HCT116 (cell line): Measurements from ENCODE around the gene SPAG8. TPM values are rescaled to one million over a fixed set of nuclear protein-coding genes. Genes with fewer than 3 reads are reported as not detected.

Experiments used
- ATAC-seq: fragments of 200-7000 bp; cut with Tn5 transposase; 2 replicates; pipeline ENCODE4 v1.9.1; 2020; ENCODE audit warnings: mild to moderate bottlenecking, moderate library complexity
- BruUV-seq: library from RNA; stranded (reverse); fragments of 400-500 nt; replicated peaks from 2 replicates; lab custom pipeline; 2021; lab: Mats Ljungman, UMichigan
- CTCF ChIA-PET: fragments of 300-600 bp; sonication (Branson Sonifier 250); formaldehyde crosslinking; loops from one replicate; lab custom pipeline; 2021; ENCODE audit warnings: antibody characterized with exemption; lab: Charles Lee
- POLR2A ChIA-PET: fragments of 300-600, 350-600 bp; sonication (Branson Sonifier 250); formaldehyde crosslinking; loops from one replicate; lab custom pipeline; 2021; ENCODE audit warnings: antibody characterized with exemption; lab: Charles Lee
- RAD21 ChIA-PET, 2 experiments: fragments of 300-600 bp; sonication (Branson Sonifier 250); formaldehyde crosslinking; loops; one replicate each; lab custom pipeline; 2023; ENCODE audit warnings: low total read pairs in 2 of 2; ENCODE audit not compliant: uncharacterized antibody in 2 of 2, unreplicated experiment in 2 of 2, low non-redundant PET in 1 of 2; lab: Charles Lee
- DNase-seq: peaks from one replicate; pipeline ENCODE4 v3.0.0-alpha.2; 2010; ENCODE audit warnings: low read depth, low spot score
- H2AFZ ChIP-seq: fragments of 200-600 bp; shearing (Covaris generic), sonication (generic); 2 replicates; pipeline ENCODE4 v1.6.1; 2017; ENCODE audit warnings: low read depth, mixed run types, mixed read lengths, antibody characterized with exemption, low read length; ENCODE audit not compliant: poor library complexity, severe bottlenecking
- H3K27ac ChIP-seq: 2 replicates; pipeline ENCODE4 v1.5.1; 2012; ENCODE audit warnings: low read depth, low read length
- H3K27me3 ChIP-seq: fragments of 200-600 bp; sonication (generic); 2 replicates; pipeline ENCODE4 v1.6.1; 2016; ENCODE audit warnings: mixed run types, low read length, mixed read lengths; ENCODE audit not compliant: insufficient read depth
- H3K36me3 ChIP-seq, 2 experiments: fragments of 200-500 bp in 1 of 2; fragments of 200-600 bp in 1 of 2; sonication (Bioruptor generic) in 1 of 2; sonication (generic) in 1 of 2; 2 replicates each; pipeline versions ENCODE4 v1.5.1 to v1.6.1; 2014 to 2016; ENCODE audit warnings: low read length in 2 of 2, inconsistent platforms in 1 of 2, mixed read lengths in 1 of 2, mixed run types in 1 of 2; ENCODE audit not compliant: insufficient read depth in 2 of 2, control insufficient read depth in 1 of 2
- H3K4me1 ChIP-seq, 2 experiments: fragments of 200-600 bp in 1 of 2; sonication (generic) in 1 of 2; 2 replicates each; pipeline versions ENCODE4 v1.5.1 to v1.6.1; 2012 to 2017; ENCODE audit warnings: low read length in 2 of 2, inconsistent platforms in 1 of 2, mild to moderate bottlenecking in 1 of 2, mixed read lengths in 1 of 2, mixed run types in 1 of 2, moderate library complexity in 1 of 2; ENCODE audit not compliant: insufficient read depth in 2 of 2, control insufficient read depth in 1 of 2
- H3K4me2 ChIP-seq: fragments of 200-600 bp; sonication (generic); 2 replicates; pipeline ENCODE4 v1.6.1; 2017; ENCODE audit warnings: mixed run types, low read length, mixed read lengths
- H3K4me3 ChIP-seq, 2 experiments: fragments of 200-600 bp in 1 of 2; sonication (generic) in 1 of 2; replicated peaks in 1 of 2; 2 replicates each; pipeline ENCODE4 v1.5.1; 2011 to 2016; ENCODE audit warnings: low read length in 2 of 2, control low read depth in 1 of 2, low read depth in 1 of 2, mild to moderate bottlenecking in 1 of 2, mixed read lengths in 1 of 2, mixed run types in 1 of 2
- H3K79me2 ChIP-seq: fragments of 200-600 bp; sonication (generic); 2 replicates; pipeline ENCODE4 v1.6.1; 2017; ENCODE audit warnings: mild to moderate bottlenecking, mixed run types, low read length, moderate library complexity, mixed read lengths; ENCODE audit not compliant: insufficient read depth
- H3K9ac ChIP-seq: fragments of 200-600 bp; sonication (generic); 2 replicates; pipeline ENCODE4 v1.6.1; 2016; ENCODE audit warnings: low read length, mixed read lengths
- H3K9me2 ChIP-seq: fragments of 200-600 bp; sonication (generic), shearing (Covaris generic); 2 replicates; pipeline ENCODE4 v1.6.1; 2017; ENCODE audit warnings: mixed run types, mild to moderate bottlenecking, moderate library complexity; ENCODE audit not compliant: insufficient read depth
- H3K9me3 ChIP-seq, 2 experiments: fragments of 200-500 bp in 1 of 2; fragments of 200-600 bp in 1 of 2; sonication (Bioruptor generic) in 1 of 2; sonication (generic) in 1 of 2; 2 replicates each; pipeline ENCODE4 v1.6.1; 2014 to 2017; ENCODE audit warnings: low read length in 2 of 2, mixed read lengths in 2 of 2, inconsistent platforms in 1 of 2, low read depth in 1 of 2, mild to moderate bottlenecking in 1 of 2, mixed run types in 1 of 2, moderate library complexity in 1 of 2; ENCODE audit not compliant: control insufficient read depth in 1 of 2, insufficient read depth in 1 of 2
- H4K20me1 ChIP-seq: fragments of 200-600 bp; sonication (generic), shearing (Covaris generic); 2 replicates; pipeline ENCODE4 v1.6.1; 2017; ENCODE audit warnings: mixed run types, mild to moderate bottlenecking, moderate library complexity; ENCODE audit not compliant: insufficient read depth
- CBX3 ChIP-seq: IDR thresholded peaks from 2 replicates; pipeline ENCODE4 v1.6.1; 2012; ENCODE audit warnings: low read depth
- ELF1 ChIP-seq: IDR thresholded peaks from 2 replicates; pipeline ENCODE4 v1.6.1; 2012; ENCODE audit warnings: low read depth, borderline replicate concordance
- EZH2 ChIP-seq: fragments of 200-600 bp; sonication (generic); IDR thresholded peaks from 2 replicates; pipeline ENCODE4 v1.6.1; 2017; ENCODE audit warnings: antibody characterized with exemption, mixed run types
- FOSL1 ChIP-seq: IDR thresholded peaks from 2 replicates; pipeline ENCODE4 v1.6.1; 2012; ENCODE audit warnings: low read depth
- POLR2A ChIP-seq: IDR thresholded peaks from 2 replicates; pipeline ENCODE4 v1.7.0; 2011; ENCODE audit warnings: borderline replicate concordance; ENCODE audit not compliant: insufficient read depth, insufficient read length; ENCODE audit errors: extremely low read depth
- RAD21 ChIP-seq: IDR thresholded peaks from 2 replicates; pipeline ENCODE4 v1.6.1; 2012; ENCODE audit warnings: low read depth, mild to moderate bottlenecking
- SP1 ChIP-seq: IDR thresholded peaks from 2 replicates; pipeline ENCODE4 v1.6.1; 2012; ENCODE audit warnings: low read depth
- SRF ChIP-seq: IDR thresholded peaks from 2 replicates; pipeline ENCODE4 v1.6.1; 2012; ENCODE audit warnings: low read depth
- TCF7L2 ChIP-seq: IDR thresholded peaks from 2 replicates; pipeline ENCODE4 v1.7.0; 2011; ENCODE audit warnings: borderline replicate concordance, inconsistent platforms; ENCODE audit not compliant: insufficient read depth, insufficient read length; ENCODE audit errors: extremely low read depth
- YY1 ChIP-seq: IDR thresholded peaks from 2 replicates; pipeline ENCODE4 v1.6.1; 2011; ENCODE audit warnings: low read length, low read depth, moderate library complexity, mild to moderate bottlenecking; ENCODE audit not compliant: insufficient replicate concordance; ENCODE audit errors: extremely low read depth
- ZBTB33 ChIP-seq: IDR thresholded peaks from 2 replicates; pipeline ENCODE4 v1.6.1; 2011; ENCODE audit warnings: mild to moderate bottlenecking, low read length, moderate library complexity; ENCODE audit not compliant: insufficient replicate concordance; ENCODE audit errors: extremely low read depth
- ZFX ChIP-seq: fragments of 450-650 bp; IDR thresholded peaks from 2 replicates; pipeline ENCODE4 v1.6.1; 2017
- intact Hi-C: fragments of 100-400 bp; cut with micrococcal nuclease; formaldehyde crosslinking; loops from 2 replicates; pipeline ENCODE4 v1.10.0; 2022
- total RNA-seq: library from RNA; stranded (reverse); gene quantifications from one replicate; pipeline ENCODE4 v1.2.1, GENCODE V29; 2021; ENCODE audit not compliant: unreplicated experiment
- TF ChIP-seq, protein P1 (sequence below), 3 experiments: fragments of 200-600 bp in 1 of 3; sonication (generic) in 1 of 3; IDR thresholded peaks in 2 of 3; conservative IDR thresholded peaks in 1 of 3; 2 replicates each; pipeline ENCODE4 v1.5.1; 2012 to 2017; ENCODE audit warnings: low read depth in 2 of 3, low read length in 2 of 3, antibody characterized with exemption in 1 of 3, borderline replicate concordance in 1 of 3, control low read depth in 1 of 3, mild to moderate bottlenecking in 1 of 3, mixed read lengths in 1 of 3, mixed run types in 1 of 3, moderate library complexity in 1 of 3; ENCODE audit not compliant: insufficient read depth in 1 of 3

Gene SPAG8
- total RNA-seq, 1 experiment from 2014 or later: 0.39 TPM

DNA sequence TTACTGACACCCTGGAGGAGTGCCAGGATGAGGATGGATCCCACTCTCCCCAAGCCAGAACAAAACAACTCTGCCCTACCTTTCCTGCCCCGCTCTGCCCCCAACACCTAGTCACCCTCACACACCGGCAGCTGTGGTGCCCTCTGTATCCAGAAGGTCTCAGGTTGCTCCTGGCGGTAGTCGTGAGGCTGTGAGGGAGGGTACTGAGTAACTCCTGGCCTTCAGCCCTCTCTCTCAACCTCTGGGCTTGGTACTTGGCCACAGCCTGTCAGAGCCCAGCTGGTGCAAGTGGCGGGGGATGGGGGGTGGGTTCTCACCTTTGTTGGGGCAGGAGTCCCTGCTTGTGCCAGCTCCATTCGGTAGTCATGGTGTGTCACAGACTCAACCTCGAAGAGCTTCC lies 1.9 kb downstream of the SPAG8 start (continued):
- TF ChIP-seq ZBTB33 (no peak), TCF7L2 (no peak), ELF1 (no peak), CBX3 (no peak), POLR2A (no peak), ZFX (no peak), FOSL1 (no peak), YY1 (no peak)
- TF ChIP-seq, protein P1, sequence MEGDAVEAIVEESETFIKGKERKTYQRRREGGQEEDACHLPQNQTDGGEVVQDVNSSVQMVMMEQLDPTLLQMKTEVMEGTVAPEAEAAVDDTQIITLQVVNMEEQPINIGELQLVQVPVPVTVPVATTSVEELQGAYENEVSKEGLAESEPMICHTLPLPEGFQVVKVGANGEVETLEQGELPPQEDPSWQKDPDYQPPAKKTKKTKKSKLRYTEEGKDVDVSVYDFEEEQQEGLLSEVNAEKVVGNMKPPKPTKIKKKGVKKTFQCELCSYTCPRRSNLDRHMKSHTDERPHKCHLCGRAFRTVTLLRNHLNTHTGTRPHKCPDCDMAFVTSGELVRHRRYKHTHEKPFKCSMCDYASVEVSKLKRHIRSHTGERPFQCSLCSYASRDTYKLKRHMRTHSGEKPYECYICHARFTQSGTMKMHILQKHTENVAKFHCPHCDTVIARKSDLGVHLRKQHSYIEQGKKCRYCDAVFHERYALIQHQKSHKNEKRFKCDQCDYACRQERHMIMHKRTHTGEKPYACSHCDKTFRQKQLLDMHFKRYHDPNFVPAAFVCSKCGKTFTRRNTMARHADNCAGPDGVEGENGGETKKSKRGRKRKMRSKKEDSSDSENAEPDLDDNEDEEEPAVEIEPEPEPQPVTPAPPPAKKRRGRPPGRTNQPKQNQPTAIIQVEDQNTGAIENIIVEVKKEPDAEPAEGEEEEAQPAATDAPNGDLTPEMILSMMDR (IDR thresholded peaks at IDR 0.05 in 2 of 3, conservative IDR thresholded peaks at IDR 0.05 in 1 of 3; ENCODE audit: borderline replicate concordance in 1 of 3, insufficient read depth in 1 of 3, low read depth in 2 of 3, low read length in 2 of 3): no peak

GRCh38 chr9:35808433-35808832 lies 3.6 kb downstream of the SPAG8 start:
- intact Hi-C loops: no loop called here
- no peaks in the 10 kb centered on the region for H3K27me3 ChIP-seq
- H3K27ac ChIP-seq: no peak overlapping the region
- H3K9me3 ChIP-seq: no peaks in the 10 kb centered on the region
- RAD21 ChIA-PET: no interaction called here
- CTCF ChIA-PET: no interaction called here
- DNase-seq (no peak), ATAC-seq (no peak)
- H3K4me1 ChIP-seq: peaks cover 2 to 3% of the 10 kb centered on the region in 2 experiments; a peak in 3 of 4 replicates
- no peaks in the 10 kb centered on the region for H3K79me2 ChIP-seq
- H3K4me2 ChIP-seq: no peak overlapping the region
- H3K9me2 ChIP-seq: no peaks in the 10 kb centered on the region
- no TSS peak for BruUV-seq
- H3K9ac ChIP-seq: no peak overlapping the region
- POLR2A ChIA-PET: interaction anchor here (1.1 kb wide), 1 partner anchor 10 kb away, joined by 4 read pairs; no protein-coding TSS in a partner anchor
- peaks cover 0 to 3% of the 10 kb centered on the region in 2 experiments; a peak in 2 of 4 replicates for H3K36me3 ChIP-seq
- TF ChIP-seq ZBTB33 (no peak), SP1 (no peak), ELF1 (no peak), EZH2 (no peak), SRF (no peak), CBX3 (no peak), RAD21 (no peak)
- no peak overlapping the region for H2AFZ ChIP-seq
- H4K20me1 ChIP-seq: no peaks in the 10 kb centered on the region
- no peak overlapping the region for H3K4me3 ChIP-seq
